Transverse colon (tissue), 4 donors: ENCODE data around the gene RAB3C.

Experiments
- CTCF ChIP-seq, 5 experiments: fragments of 200-600 bp in 3 of 5; fragments of 450-650 bp in 2 of 5; sonication (generic) in 3 of 5; IDR thresholded peaks; 1 replicate in 2 of 5; 2 replicates in 3 of 5; pipeline ENCODE4 v1.5.1; 2016 to 2017; ENCODE audit warnings: antibody characterized with exemption in 5 of 5, inconsistent platforms in 3 of 5, mild to moderate bottlenecking in 2 of 5, moderate library complexity in 1 of 5
- POLR2A ChIP-seq: fragments of 450-650 bp; IDR thresholded peaks from one replicate; pipeline ENCODE4 v1.6.1; 2016; ENCODE audit warnings: antibody characterized with exemption, mild to moderate bottlenecking, moderate library complexity
- POLR2AphosphoS5 ChIP-seq, 3 donors: sonication (generic); formaldehyde crosslinking; IDR thresholded peaks; one replicate each; pipeline ENCODE4 v1.6.1; 2016; ENCODE audit warnings: antibody characterized with exemption in 3 of 3

- TF ChIP-seq CTCF (IDR thresholded peaks at IDR 0.05), result no peak
- TF ChIP-seq POLR2A, result no peak
- no peak for TF ChIP-seq POLR2AphosphoS5 (IDR thresholded peaks at IDR 0.05)
Measured at GRCh38 chr5:58680503-58680902, 97.6 kb downstream of the RAB3C start.
